ENCODE measurements around the gene SLC13A1. TPM values are rescaled to one million over a fixed set of nuclear protein-coding genes. Genes with fewer than 3 reads are reported as not detected.

SLC13A1 gene
- total RNA-seq, 1 experiment from 2014 or later = not detected

GRCh38 chr7:123155571-123155970 lies 44.2 kb downstream of the SLC13A1 start:
- intact Hi-C loops (cut with micrococcal nuclease; ENCODE audit: unreplicated experiment) = loop anchor here (2.0 to 10.0 kb wide), 3 partner anchors 211 to 1061 kb away; no protein-coding TSS in a partner anchor
- TF ChIP-seq EZH2 (IDR thresholded peaks at IDR 0.05; ENCODE audit: borderline replicate concordance, low read depth, low read length, poor library complexity, severe bottlenecking) = no peak
- TF ChIP-seq CTCF (conservative IDR thresholded peaks at IDR 0.05; ENCODE audit: low read depth, low read length) = no peak
- Histone ChIP-seq H3K27me3 (replicated peaks; ENCODE audit: insufficient read depth, low read depth, low read length, poor library complexity) (no peaks in the 10 kb centered on the region), H3K27ac (ENCODE audit: low read depth, low read length, poor library complexity, severe bottlenecking) (no peak overlapping the region), H3K36me3 (ENCODE audit: insufficient read depth, low read length, poor library complexity, severe bottlenecking) (no peaks in the 10 kb centered on the region), H3K9me3 (ENCODE audit: low read depth, low read length, poor library complexity, severe bottlenecking) (no peaks in the 10 kb centered on the region), H3K4me1 (ENCODE audit: insufficient read depth, low read length, poor library complexity, severe bottlenecking) (peaks cover 34% of the 10 kb centered on the region), H3K4me3 (ENCODE audit: low read depth, low read length, poor library complexity, severe bottlenecking) (no peak overlapping the region)
- DNase-seq (ENCODE audit: low spot score) = no peak
- BruUV-seq (replicated peaks) = no TSS peak
- CTCF ChIA-PET = no interaction called here
- POLR2A ChIA-PET (ENCODE audit: low non-redundant PET) = no interaction called here

GRCh38 chr7:123154231-123154860 lies 45.4 kb downstream of the SLC13A1 start:
- Histone ChIP-seq H3K4me3 (ENCODE audit: low read depth, low read length, poor library complexity, severe bottlenecking) (no peak overlapping the region), H3K9me3 (ENCODE audit: low read depth, low read length, poor library complexity, severe bottlenecking) (no peaks in the 10 kb centered on the region), H3K36me3 (ENCODE audit: insufficient read depth, low read length, poor library complexity, severe bottlenecking) (no peaks in the 10 kb centered on the region), H3K27ac (ENCODE audit: low read depth, low read length, poor library complexity, severe bottlenecking) (peak overlapping the region; percentile 43), H3K4me1 (ENCODE audit: insufficient read depth, low read length, poor library complexity, severe bottlenecking) (peaks cover 37% of the 10 kb centered on the region), H3K27me3 (replicated peaks; ENCODE audit: insufficient read depth, low read depth, low read length, poor library complexity) (no peaks in the 10 kb centered on the region)
- CTCF ChIA-PET = interaction anchor here (0.7 to 1.1 kb wide), 4 partner anchors 213 to 573 kb away, joined by 3 to 5 read pairs (median 3); no protein-coding TSS in a partner anchor
- TF ChIP-seq CTCF (conservative IDR thresholded peaks at IDR 0.05; ENCODE audit: low read depth, low read length) (peak; percentile 89), EZH2 (IDR thresholded peaks at IDR 0.05; ENCODE audit: borderline replicate concordance, low read depth, low read length, poor library complexity, severe bottlenecking) (no peak)
- POLR2A ChIA-PET (ENCODE audit: low non-redundant PET) = no interaction called here
- no TSS peak for BruUV-seq (replicated peaks)
- intact Hi-C loops (cut with micrococcal nuclease; ENCODE audit: unreplicated experiment) = loop anchor here (1.0 to 10.0 kb wide), 8 partner anchors 110 to 1060 kb away; partner anchors contain the start of gene FEZF1
- DNase-seq (ENCODE audit: low spot score) = peak; percentile 95

GRCh38 chr7:123151443-123151842 lies 48.3 kb downstream of the SLC13A1 start:
- CTCF ChIA-PET = no interaction called here
- no TSS peak for BruUV-seq (replicated peaks)
- H3K27ac ChIP-seq (ENCODE audit: low read depth, low read length, poor library complexity, severe bottlenecking) = peak overlapping the region; percentile 17
- no peak for TF ChIP-seq CTCF (conservative IDR thresholded peaks at IDR 0.05; ENCODE audit: low read depth, low read length)
- TF ChIP-seq EZH2 (IDR thresholded peaks at IDR 0.05; ENCODE audit: borderline replicate concordance, low read depth, low read length, poor library complexity, severe bottlenecking) = no peak
- no peaks in the 10 kb centered on the region for H3K9me3 ChIP-seq (ENCODE audit: low read depth, low read length, poor library complexity, severe bottlenecking)
- no peaks in the 10 kb centered on the region for H3K27me3 ChIP-seq (replicated peaks; ENCODE audit: insufficient read depth, low read depth, low read length, poor library complexity)
- H3K4me1 ChIP-seq (ENCODE audit: insufficient read depth, low read length, poor library complexity, severe bottlenecking) = peaks cover 37% of the 10 kb centered on the region
- intact Hi-C loops (cut with micrococcal nuclease; ENCODE audit: unreplicated experiment) = loop anchor here (5.0 to 10.0 kb wide), 4 partner anchors 349 to 1057 kb away; partner anchors contain the start of gene FEZF1
- H3K4me3 ChIP-seq (ENCODE audit: low read depth, low read length, poor library complexity, severe bottlenecking) = no peak overlapping the region
- H3K36me3 ChIP-seq (ENCODE audit: insufficient read depth, low read length, poor library complexity, severe bottlenecking) = no peaks in the 10 kb centered on the region
- POLR2A ChIA-PET (ENCODE audit: low non-redundant PET) = no interaction called here
- no peak for DNase-seq (ENCODE audit: low spot score)

Data from A673 (cell line).